NCI-H2107 (cell line): Measurements from ENCODE around the gene FYTTD1.

Experiments
- DNase-seq: peaks from one replicate; lab custom pipeline; 2025; lab: John Stamatoyannopoulos, UW

The FYTTD1 gene

DNA sequence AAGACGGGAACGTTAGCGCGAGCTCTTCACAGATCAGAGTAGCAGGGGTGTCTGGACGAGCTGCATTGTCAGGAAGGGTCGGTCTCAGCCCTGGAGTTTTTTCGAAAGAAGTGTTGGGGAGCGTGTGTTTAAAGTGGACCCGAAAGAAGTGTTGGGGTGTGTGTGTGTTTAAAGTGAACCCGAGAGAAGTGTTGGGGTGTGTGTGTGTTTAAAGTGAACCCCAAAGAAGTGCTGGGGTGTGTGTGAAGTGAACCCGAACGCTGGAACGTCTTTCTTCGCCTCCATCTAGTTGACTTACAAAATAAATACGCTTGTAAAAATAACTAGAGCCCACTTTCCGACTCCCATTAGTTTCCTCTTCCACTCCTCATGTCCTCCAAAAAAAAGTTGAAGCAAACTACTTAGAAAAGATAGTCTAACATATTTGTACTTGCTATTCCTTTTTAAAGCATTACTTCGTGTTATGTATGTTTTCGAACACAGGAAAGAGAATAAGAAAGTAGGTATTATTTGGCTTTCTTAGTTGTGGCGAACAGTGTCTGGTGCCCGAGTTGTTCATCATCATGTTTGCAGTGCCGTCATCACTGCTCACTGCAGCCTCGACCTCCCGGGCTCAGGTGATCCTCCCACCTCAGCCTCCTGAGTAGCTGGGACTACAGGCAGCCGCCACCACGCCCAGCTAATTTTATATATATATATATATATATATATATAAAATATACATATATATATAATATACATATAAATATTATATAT lies 42.4 kb downstream of the FYTTD1 start:
- DNase-seq, result no peak

DNA sequence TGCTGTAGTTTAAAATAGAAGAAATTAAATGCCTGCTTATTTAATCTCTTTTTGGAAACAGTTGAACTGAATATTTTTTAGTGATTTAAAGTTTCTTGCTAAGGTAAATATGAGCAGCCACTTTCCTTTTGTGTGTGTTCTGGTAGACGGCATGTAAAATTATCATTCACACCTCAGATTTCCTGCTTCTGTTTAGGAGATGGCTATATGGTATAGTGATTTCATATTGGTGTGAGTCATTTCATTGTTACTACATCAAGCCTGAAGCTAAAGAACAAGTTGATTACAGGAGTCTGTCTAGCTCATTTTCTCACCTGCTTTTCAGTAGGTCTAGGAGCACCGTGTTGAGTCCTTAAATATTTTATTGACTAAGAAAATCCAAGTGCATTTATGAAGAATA lies 43.6 kb downstream of the FYTTD1 start:
- no peak for DNase-seq

DNA sequence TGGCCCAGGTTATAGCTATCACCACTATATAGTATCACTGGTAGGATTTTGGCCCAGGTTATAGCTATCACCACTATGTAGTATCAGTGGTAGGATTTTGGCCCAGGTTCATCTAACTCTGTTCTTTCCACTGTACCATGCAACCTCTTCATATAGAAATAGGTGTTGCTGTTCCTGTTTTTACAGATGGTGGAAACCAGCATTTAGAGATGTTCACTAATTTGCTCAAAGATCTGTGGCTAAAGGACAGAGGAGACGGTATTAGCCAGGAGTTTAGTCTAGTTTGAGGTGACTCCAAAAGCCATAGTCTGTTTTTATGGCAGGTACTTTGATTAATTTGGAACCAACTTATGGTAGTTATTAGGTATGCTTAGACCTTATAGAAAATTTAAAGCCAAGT lies 44.4 kb downstream of the FYTTD1 start:
- no peak for DNase-seq

DNA sequence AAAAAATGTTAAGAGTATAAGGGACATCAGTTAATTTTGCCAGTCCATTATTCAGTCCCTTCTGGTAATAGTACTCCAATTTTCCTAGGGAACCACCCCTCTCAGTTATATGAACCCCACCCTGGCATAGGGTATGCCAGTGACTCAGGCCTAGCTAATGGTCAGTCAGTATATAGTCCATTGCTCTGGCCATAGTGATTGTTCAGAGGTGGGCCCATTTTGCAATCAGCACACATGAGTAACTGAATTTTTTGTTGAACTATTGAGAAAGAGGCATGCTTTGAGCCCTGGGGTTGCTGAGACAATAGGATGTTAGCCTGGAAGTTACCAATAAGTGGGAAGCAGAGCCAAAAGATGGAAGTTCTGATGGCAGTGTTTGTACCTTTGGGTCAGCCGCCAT lies 45.5 kb downstream of the FYTTD1 start:
- no peak for DNase-seq

DNA sequence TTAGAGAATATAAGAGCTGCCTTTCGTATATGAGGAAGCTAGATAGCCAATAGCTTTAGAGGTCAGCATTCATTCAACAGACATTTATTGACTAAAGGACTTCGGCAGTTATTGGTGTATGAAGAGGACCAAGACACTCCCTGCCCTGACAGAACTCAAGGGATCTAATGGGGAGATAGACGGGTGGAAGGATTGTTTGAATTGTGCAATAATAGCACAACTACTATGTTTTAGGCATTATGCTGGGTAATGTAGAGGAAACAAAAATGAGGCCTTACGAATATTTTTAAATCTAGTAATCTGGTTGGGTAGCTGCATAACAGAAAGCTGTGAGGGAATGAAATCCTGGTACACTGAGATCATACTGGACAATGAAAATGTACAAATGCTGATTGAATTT lies 46.4 kb downstream of the FYTTD1 start:
- DNase-seq, result no peak

DNA sequence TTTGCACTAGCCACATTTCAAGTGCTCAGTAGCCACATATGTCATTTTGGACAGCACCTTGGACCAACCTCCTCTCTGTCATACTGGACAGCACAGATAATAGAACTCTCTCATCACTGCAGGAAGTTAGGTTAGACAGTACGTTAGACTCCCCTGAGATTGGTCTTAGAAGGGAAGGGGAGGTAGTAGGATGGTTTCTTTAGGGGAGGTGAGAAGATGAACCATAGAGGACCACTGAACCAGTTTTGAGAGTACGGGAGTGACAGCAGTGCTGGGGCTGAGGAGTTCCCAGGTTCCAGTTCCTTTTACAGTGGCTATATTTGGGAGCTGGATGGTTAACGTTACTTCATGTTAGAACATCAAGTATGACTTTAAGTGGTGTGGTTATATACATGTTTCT lies 49.2 kb downstream of the FYTTD1 start:
- DNase-seq, result no peak

DNA sequence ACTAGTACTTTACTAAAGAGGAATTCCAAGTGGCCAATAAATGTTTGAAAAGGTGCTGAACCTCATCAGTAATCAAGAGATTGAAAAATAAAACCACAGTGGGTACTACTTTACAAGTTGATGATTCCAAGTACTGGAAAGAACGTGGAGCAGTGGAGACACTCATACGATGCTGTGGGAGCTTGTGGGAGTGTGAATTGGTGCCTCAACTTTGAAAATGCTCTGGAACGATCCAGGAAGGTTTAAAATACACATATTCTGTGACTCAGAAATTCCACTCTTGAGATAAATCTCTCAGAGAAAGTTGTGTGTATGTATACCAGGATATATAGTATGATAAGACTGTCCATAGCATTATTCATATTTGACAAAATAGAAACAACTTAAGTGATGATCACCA lies 50.7 kb downstream of the FYTTD1 start:
- no peak for DNase-seq

DNA sequence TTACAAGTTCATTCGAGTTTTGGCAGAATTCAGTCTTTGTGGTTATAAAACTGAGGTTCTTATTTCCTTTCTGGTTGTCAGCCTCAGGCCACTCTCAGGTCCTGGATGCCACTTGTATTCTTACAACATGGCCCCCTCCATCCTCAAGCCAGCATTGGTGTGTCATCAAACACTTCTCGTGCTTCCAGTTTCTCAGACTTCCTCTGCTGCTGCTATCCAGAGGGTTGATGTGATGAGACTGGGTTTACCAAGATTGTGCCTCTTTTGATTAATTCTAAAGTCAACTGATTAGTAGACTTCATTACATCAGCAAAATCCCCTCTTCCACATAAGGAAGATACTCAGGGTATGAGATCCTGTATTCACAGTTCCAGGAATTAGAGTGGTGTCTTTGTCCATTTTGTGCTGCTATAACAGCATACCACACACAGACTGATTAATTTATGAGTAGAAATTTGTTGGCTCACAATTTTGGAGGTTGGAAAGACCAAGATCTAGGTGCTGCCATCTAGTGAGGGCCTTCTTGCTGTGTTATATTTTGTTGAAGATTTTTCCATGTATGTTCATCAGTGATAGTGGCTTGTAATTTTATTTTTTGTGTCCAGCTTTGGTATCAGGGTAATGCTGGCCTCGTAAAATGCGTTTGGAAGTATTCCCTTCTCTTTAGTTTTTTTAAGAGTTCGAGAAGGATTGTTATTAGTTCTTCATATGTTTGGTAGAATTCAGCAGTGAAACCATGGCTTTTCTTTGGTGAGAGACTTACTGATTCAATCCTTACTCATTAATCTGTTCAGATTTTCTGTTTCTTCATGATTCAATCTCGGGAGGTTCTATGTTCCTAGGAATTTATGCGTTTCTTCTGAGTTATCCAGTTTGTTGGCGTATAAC lies 52.5 kb downstream of the FYTTD1 start:
- DNase-seq, result no peak

DNA sequence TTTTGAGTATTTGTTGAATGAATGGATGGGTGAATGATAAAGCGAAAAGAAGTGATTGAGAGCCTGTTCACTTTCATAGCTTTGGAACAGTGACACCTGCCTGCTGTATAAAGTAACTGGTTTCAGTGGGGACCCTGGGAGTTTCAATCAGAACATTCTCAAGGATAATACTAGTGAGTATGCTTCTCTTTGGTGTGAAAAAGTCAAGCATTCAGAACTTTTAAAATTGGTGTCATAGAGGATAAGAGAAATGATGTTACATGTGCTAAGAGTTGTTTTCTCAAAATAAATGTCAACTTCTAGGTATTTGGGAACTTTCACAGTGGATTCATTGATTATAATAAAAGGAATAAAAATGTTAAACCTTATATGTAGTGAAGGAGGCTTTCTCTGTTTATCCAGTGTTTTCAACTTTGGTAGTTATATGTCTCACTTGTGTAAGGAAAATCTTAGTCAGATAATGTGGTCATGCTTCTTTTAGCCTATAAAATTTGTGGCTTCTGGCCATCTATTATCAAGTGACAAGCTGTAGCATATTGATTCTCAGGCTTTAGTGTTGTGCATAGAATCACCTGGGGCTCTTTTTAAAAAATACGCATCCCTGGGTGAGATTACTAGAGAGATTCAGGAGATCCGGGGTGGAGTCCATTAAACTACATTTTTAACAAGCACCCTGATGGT lies 53.2 kb downstream of the FYTTD1 start:
- no peak for DNase-seq

DNA sequence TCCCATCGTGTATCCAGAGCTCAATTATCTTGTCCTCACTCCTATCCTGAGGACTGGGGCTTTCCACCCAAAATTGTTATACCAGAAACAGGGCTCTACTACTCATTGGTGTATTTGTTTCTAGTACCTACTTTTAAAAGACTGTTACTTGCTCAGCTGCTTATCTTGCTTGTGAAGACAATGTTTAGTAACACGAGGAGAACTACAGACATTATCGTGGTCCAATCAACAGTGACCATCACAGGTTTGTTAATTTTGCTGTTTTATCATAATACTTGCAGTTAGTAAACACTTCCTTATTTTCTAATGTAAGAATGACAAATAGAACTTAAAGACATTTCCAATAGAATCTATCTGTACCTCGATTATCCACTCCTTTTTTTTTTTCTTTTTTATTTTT lies 54.8 kb downstream of the FYTTD1 start:
- no peak for DNase-seq

DNA sequence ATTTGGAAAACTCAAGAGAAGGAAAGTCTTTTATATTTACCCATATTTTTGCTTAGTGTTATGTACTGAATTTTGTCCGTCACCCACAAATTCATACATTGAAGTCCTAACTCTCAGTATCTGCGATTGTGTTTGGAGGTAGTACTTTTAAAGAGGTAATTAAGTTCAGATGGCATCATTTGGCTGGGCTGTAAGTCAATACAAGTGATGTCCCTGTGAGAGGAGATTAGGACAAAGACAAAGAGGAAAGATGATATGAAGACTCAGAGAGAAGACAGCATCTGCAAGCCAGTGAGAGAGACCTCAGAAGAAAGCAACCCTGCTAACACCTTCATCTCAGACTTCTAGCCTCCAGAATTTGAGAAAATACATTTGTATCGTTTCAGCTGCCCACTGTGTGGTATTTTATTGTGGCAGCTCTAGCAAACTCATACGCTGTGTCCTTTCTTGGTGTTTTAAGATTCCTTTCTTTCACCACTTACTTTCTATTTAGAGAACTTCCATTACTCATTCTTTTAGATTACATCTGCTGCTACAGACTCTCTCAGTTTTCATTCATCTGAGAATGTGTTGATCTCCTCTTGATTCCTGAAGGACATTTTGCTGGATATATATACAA lies 58.4 kb downstream of the FYTTD1 start:
- DNase-seq, result no peak

DNA sequence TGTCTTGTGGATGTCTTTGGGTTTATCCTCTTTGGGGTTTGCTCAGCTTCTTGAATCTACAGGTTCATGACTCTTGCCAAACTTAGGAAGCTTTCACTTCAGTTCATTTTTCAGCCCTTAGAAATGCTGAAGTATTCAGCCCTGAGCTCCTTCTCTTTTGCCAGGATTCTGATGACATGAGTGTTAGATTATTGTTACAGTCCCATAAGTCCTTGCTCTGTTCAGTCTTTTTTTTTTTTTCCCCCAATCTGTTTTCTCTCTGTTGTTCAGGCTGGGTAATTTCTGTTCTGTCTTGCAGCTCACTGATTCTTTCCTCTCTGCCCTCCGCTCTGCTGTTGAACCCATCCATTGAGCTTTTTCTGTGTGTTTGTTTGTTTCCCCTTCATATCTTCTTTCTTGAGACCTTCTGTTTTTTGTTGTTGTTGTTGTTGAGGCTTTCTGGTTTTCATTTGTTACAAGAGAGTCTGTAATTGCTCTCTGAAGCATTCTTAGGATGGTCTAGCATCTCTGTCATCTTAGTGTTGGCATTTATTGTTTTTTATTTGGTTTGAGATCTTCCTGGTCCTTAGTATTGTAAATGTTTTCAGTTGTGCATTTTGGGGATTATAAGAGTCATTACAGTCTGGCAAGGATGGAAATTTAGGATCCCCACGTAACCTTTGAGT lies 59.8 kb downstream of the FYTTD1 start:
- DNase-seq, result no peak

DNA sequence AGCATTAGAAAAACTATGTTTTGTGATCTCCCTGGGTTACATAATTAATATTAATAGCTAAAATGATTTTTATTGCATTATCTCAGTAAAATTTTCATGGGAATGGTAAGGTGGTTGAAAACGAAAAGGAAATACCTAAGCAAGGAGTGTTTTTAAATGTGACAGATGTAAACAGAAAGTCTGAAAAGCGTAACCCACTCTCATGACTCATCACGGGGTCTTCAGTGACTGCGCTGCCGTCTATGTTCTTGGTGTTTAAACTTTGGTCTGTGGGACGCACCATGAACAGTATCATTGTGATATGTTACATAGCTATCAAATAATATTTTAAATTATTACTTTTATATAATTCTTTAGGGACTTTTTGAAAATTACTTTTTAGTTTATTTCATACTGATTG lies 61.2 kb downstream of the FYTTD1 start:
- DNase-seq, result no peak

DNA sequence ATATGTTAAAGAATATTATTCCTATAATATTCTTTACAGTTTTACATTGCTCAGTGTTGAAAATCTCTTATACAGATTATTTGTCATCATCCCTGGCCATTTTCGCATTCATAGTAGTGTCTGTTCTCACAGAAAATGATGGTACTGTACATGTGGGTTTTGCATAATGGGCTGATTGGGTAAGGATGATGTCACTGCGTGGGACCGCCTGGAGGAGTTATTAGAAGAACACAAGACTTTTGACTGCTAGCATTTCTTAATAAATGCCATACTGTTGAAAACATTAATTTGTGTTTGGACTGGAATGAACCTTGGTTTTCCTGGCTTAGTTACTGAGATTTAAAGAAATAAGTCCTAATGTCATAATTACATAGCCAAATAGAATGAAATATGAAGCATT lies 61.7 kb downstream of the FYTTD1 start:
- DNase-seq, result no peak

DNA sequence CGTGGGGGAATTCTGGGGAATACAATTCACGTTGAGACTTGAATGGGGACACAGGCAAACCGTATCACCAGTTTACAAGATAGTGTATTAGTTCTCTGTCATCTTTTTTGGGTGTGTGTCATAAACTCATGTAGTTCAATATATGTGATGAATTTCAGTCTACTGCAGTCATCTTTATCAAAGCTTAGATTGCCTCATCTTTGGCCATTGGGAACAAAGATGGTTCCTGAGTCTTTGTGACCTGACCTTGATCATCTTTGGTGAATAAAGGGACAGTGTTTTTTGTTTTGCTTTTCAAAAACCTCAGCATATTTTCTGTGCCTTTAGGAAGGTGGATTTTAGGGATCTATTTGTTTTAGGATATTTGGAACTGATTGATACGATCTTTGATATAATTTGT lies 64.7 kb downstream of the FYTTD1 start:
- DNase-seq, result no peak

DNA sequence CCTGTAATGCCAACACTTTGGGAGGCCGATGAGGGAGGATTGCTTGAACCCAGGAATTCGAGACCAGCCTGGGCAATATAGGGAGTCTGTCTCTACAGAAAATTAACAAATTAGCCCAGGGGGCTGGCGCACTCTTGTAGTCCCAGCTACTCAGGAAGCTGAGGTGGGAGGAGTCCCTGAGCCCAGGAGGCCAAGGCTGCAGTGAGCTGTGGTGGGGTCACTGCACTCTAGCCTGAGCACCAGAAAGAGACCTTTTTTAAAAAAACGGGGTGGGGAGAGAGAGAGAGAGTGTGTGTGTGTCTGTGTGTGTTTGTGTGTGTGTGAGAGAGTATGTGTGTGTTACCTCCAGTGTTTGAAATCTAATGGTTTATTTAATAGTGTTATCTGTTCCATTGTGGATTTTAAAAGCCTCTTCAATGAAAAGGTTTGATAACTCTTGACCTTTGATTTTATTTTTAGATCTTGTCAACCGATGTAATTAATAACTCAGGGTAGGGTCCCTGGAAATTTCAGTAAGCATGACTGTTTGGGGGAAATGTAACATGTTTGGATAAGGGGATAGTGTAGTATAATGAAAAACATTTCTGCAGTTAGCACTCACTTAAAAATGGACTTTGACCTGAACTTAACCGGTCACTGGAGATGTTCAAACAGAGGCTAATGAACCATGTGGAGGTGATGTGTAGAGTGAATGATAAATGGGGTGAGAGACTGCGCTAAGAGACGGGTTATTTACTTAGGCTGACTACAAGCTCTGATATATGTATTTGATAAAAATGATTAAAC lies 71.1 kb downstream of the FYTTD1 start:
- no peak for DNase-seq

DNA sequence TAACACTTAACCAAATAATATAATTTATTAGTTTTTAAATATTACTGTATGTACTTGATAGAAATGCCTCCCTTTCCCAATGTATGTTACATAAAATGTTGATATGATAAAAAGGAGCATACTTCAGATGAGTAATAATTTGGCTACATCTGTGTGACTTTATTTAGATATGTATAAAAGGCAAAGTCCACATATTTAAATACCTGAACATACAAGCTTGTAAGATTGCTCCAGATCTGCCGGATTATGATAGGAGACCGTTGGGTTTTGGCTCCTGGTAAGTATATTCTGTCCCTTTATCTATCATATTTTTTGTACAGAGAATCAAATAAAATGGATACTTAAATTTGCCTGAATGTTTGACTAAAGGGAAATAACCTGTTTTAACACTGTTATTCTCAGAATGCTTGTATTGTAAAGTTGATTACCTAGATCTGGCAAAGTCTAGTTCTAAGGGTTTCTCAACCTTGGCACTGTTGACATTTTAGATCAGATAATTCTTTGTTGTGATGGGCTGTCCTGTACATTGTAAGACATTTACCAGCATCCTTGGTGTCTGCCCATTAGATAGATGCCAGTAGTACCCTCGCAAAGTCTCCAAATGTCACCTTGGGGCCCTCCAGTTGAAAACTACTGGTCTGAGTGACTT lies 79.8 kb downstream of the FYTTD1 start:
- DNase-seq, result no peak

DNA sequence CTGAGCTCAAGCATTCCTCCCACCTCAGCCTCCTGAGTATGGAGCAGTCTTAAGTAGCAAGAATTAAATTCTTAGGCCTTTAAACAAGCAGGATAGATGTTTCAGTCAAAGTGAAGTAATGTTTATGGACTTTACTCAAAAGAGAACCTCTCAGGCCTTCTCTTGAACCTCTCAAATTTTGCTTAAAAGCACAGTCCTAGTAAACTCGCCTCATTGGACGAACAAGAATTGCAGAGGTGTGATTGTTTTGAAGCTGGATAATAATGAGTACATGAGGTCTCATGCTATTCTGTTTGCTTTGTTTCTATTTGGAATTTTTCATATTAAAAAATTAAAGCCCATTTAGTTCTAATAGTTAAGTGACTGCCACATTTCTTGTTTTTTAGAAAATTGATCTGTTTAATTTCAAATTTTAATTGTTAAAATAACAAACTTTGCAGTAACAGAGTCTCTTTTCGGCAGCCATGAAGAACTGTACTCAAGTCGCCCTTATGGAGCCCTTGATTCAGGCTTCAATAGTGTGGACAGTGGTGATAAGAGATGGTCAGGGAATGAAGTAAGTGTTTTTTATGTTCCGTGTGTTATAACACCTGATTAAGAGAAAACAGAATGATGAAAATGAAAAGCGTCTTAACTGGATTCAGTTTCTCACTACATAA lies 80.8 kb downstream of the FYTTD1 start:
- no peak for DNase-seq

DNA sequence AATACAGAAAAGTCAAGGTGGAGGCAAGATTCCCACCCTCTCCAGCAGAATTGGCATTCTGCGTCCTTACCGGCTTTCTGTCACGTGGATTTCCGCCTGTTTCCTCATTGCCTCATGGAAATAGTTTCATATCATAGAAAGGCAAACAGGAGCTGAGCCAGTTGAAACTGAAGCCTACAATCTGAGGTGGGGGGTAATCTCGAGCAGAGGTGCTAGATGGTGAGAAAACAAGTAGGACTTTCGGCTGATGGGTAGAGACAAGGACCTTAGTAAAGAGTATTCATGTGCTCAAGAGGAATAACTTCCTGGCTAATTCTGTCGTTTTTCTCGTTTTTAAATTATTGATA lies 81.3 kb downstream of the FYTTD1 start:
- DNase-seq, result no peak
